Glomerular endothelial cell (primary cell): ENCODE data around the gene COL7A1. TPM values are rescaled to one million over a fixed set of nuclear protein-coding genes. Genes with fewer than 3 reads are reported as not detected.
A peak's percentile ranks its signal among the peaks of the same experiment; 100 is the strongest.
"Not testable (repeated sequence)": the region's sequence is repeated elsewhere in the genome, so short reads cannot be mapped to it uniquely, and the experiment has no call there.

ENCODE experiments used
- DNase-seq: peaks from one replicate; pipeline ENCODE4 v3.0.0-alpha.2; 2011; ENCODE audit warnings: low read depth, low spot score; ENCODE audit errors: extremely low read depth
- total RNA-seq: library from RNA; depleted of rRNA; stranded (reverse); fragments of >200 nt; gene quantifications from 2 replicates; pipeline ENCODE4 v1.2.3, GENCODE V29; 2015

Gene COL7A1
- total RNA-seq, 1 donor from 2014 or later: 25.0 TPM

GRCh38 chr3:48565186-48565585 is 29.9 kb downstream of the COL7A1 start:
- no peak for DNase-seq

GRCh38 chr3:48564667-48565066 is 30.5 kb downstream of the COL7A1 start:
- no peak for DNase-seq

GRCh38 chr3:48564022-48564421 is 31.1 kb downstream of the COL7A1 start:
- no peak for DNase-seq

- no peak for DNase-seq
These were observed 31.7 kb downstream of the COL7A1 start, which contains the start of gene UCN2 for GRCh38 chr3:48563382-48563918. UCN2 (minus strand) TSS chr3:48563781; CDS start chr3:48563124, 657 bp downstream.

GRCh38 chr3:48562367-48563095 is 32.6 kb downstream of the COL7A1 start:
- no peak for DNase-seq

GRCh38 chr3:48561045-48561736 is 33.9 kb downstream of the COL7A1 start:
- DNase-seq: no peak

GRCh38 chr3:48560648-48561018 is 34.5 kb downstream of the COL7A1 start:
- no peak for DNase-seq

GRCh38 chr3:48558493-48559134 is 36.5 kb downstream of the COL7A1 start:
- no peak for DNase-seq

- DNase-seq: peak; percentile 92
These were observed 38.1 kb downstream of the COL7A1 start, which contains the start of gene PFKFB4 for GRCh38 chr3:48556796-48557626. PFKFB4 (minus strand) TSS chr3:48556803; CDS start chr3:48556777, 26 bp downstream.

- DNase-seq: no peak
These were observed 39.0 kb downstream of the COL7A1 start for GRCh38 chr3:48555949-48556795.

GRCh38 chr3:48555231-48555948 is 39.7 kb downstream of the COL7A1 start:
- DNase-seq: no peak

GRCh38 chr3:48553886-48554845 is 41.0 kb downstream of the COL7A1 start:
- no peak for DNase-seq

- no peak for DNase-seq
These were observed 41.8 kb downstream of the COL7A1 start for GRCh38 chr3:48553361-48553760.

GRCh38 chr3:48552111-48552951 is 42.8 kb downstream of the COL7A1 start:
- no peak for DNase-seq

GRCh38 chr3:48551651-48552050 is 43.5 kb downstream of the COL7A1 start:
- not testable (repeated sequence) for DNase-seq

- DNase-seq: peak; percentile 36
These were observed 46.1 kb downstream of the COL7A1 start for GRCh38 chr3:48548729-48549705.
